ENCODE results near the gene TSTD1. TPM values are rescaled to one million over a fixed set of nuclear protein-coding genes. Genes with fewer than 3 reads are reported as not detected.

TSTD1 gene
- total RNA-seq, 1 experiment from 2014 or later = 116 TPM

GRCh38 chr1:161018631-161018930, 20.2 kb downstream of the TSTD1 start:
- Histone ChIP-seq H3K27ac (ENCODE audit: low read depth, low read length) (no peak overlapping the region), H3K79me2 (ENCODE audit: insufficient read depth, low read length) (peaks cover 62% of the 10 kb centered on the region), H3K9me3 (ENCODE audit: control insufficient read depth in 1 of 2, insufficient read depth in 1 of 2, low read depth in 1 of 2, low read length in 2 of 2) (no peaks in the 10 kb centered on the region), H3K4me3 (replicated peaks in 1 of 2; ENCODE audit: low read depth in 1 of 2, low read length in 2 of 2) (no peak overlapping the region), H3K9ac (ENCODE audit: low read length) (no peak overlapping the region), H3K9me2 (ENCODE audit: insufficient read depth) (no peaks in the 10 kb centered on the region), H3K4me1 (ENCODE audit: control insufficient read depth in 1 of 2, insufficient read depth in 2 of 2, low read length in 2 of 2) (peaks cover 18 to 48% of the 10 kb centered on the region in 2 experiments), H2AFZ (ENCODE audit: low read depth, low read length, poor library complexity, severe bottlenecking) (no peak overlapping the region), H4K20me1 (ENCODE audit: insufficient read depth) (0 out of 2 replicates have a peak, but pooled peaks cover 5% of the 10 kb centered on the region), H3K4me2 (ENCODE audit: low read length) (no peak overlapping the region), H3K27me3 (ENCODE audit: insufficient read depth, low read length) (no peaks in the 10 kb centered on the region), H3K36me3 (ENCODE audit: control insufficient read depth in 1 of 2, insufficient read depth in 2 of 2, low read length in 2 of 2) (peaks cover 0 to 2% of the 10 kb centered on the region in 2 experiments; a peak in 2 of 4 replicates)
- intact Hi-C loops (cut with micrococcal nuclease) = no loop called here
- ChIA-PET POLR2A (interaction anchor here (0.9 to 1.2 kb wide), 2 partner anchors 20 to 23 kb away, joined by 3 read pairs; partner anchors contain the start of gene TSTD1), RAD21 (ENCODE audit: low non-redundant PET in 1 of 2, low total read pairs in 2 of 2, uncharacterized antibody in 2 of 2, unreplicated experiment in 2 of 2) (no interaction called here), CTCF (no interaction called here)
- ATAC-seq = no peak
- TF ChIP-seq YY1 (IDR thresholded peaks at IDR 0.05; ENCODE audit: extremely low read depth, insufficient replicate concordance, low read depth, low read length) = no peak
- no peak for TF ChIP-seq ZFX (IDR thresholded peaks at IDR 0.05)
- no peak for TF ChIP-seq CTCF (IDR thresholded peaks at IDR 0.05 in 2 of 3, conservative IDR thresholded peaks at IDR 0.05 in 1 of 3; ENCODE audit: borderline replicate concordance in 1 of 3, insufficient read depth in 1 of 3, low read depth in 2 of 3, low read length in 2 of 3)
- TF ChIP-seq SIN3A (IDR thresholded peaks at IDR 0.05; ENCODE audit: low read depth) = no peak
- TF ChIP-seq ZNF274 (IDR thresholded peaks at IDR 0.05; ENCODE audit: low read depth, low read length) = no peak
- no peak for TF ChIP-seq CBX3 (IDR thresholded peaks at IDR 0.05; ENCODE audit: low read depth)
- TF ChIP-seq REST (IDR thresholded peaks at IDR 0.05; ENCODE audit: low read depth) = no peak
- TF ChIP-seq CEBPB (IDR thresholded peaks at IDR 0.05; ENCODE audit: low read depth) = no peak
- no peak for TF ChIP-seq EZH2phosphoT487 (IDR thresholded peaks at IDR 0.05; ENCODE audit: borderline replicate concordance)
- TF ChIP-seq SRF (IDR thresholded peaks at IDR 0.05; ENCODE audit: low read depth) = no peak
- no peak for TF ChIP-seq TCF7L2 (IDR thresholded peaks at IDR 0.05; ENCODE audit: borderline replicate concordance, extremely low read depth, insufficient read depth, insufficient read length)
- TF ChIP-seq POLR2AphosphoS5 (IDR thresholded peaks at IDR 0.05; ENCODE audit: low read depth, low read length) = no peak
- no peak for TF ChIP-seq MAX (IDR thresholded peaks at IDR 0.05)
- DNase-seq (ENCODE audit: low read depth, low spot score) = no peak
- no TSS peak for BruUV-seq (replicated peaks)
